HCT116 (cell line): ENCODE measurements around the gene NAPSA.

Experiments used
- ATF3 ChIP-seq: IDR thresholded peaks from 2 replicates; pipeline ENCODE4 v1.6.1; 2012
- CTCF ChIP-seq, 3 experiments: fragments of 200-600 bp in 1 of 3; sonication (generic) in 1 of 3; IDR thresholded peaks in 2 of 3; conservative IDR thresholded peaks in 1 of 3; 2 replicates each; pipeline ENCODE4 v1.5.1; 2012 to 2017; ENCODE audit warnings: low read depth in 2 of 3, low read length in 2 of 3, antibody characterized with exemption in 1 of 3, borderline replicate concordance in 1 of 3, control low read depth in 1 of 3, mild to moderate bottlenecking in 1 of 3, mixed read lengths in 1 of 3, mixed run types in 1 of 3, moderate library complexity in 1 of 3; ENCODE audit not compliant: insufficient read depth in 1 of 3
- EZH2 ChIP-seq: fragments of 200-600 bp; sonication (generic); IDR thresholded peaks from 2 replicates; pipeline ENCODE4 v1.6.1; 2017; ENCODE audit warnings: antibody characterized with exemption, mixed run types
- EZH2phosphoT487 ChIP-seq: fragments of 200-600 bp; IDR thresholded peaks from 2 replicates; pipeline ENCODE4 v1.6.1; 2018; ENCODE audit warnings: antibody characterized with exemption, borderline replicate concordance
- MAX ChIP-seq: IDR thresholded peaks from 2 replicates; pipeline ENCODE4 v1.6.1; 2012
- POLR2A ChIP-seq: IDR thresholded peaks from 2 replicates; pipeline ENCODE4 v1.7.0; 2011; ENCODE audit warnings: borderline replicate concordance; ENCODE audit not compliant: insufficient read depth, insufficient read length; ENCODE audit errors: extremely low read depth
- POLR2AphosphoS5 ChIP-seq: IDR thresholded peaks from 2 replicates; pipeline ENCODE4 v1.6.1; 2011; ENCODE audit warnings: mild to moderate bottlenecking, low read depth, low read length, moderate library complexity
- RAD21 ChIP-seq: IDR thresholded peaks from 2 replicates; pipeline ENCODE4 v1.6.1; 2012; ENCODE audit warnings: low read depth, mild to moderate bottlenecking
- REST ChIP-seq: IDR thresholded peaks from 2 replicates; pipeline ENCODE4 v1.6.1; 2012; ENCODE audit warnings: low read depth
- SP1 ChIP-seq: IDR thresholded peaks from 2 replicates; pipeline ENCODE4 v1.6.1; 2012; ENCODE audit warnings: low read depth
- ZNF274 ChIP-seq: fragments of 200-500 bp; sonication (Bioruptor generic); IDR thresholded peaks from 2 replicates; pipeline ENCODE4 v1.6.1; 2014; ENCODE audit warnings: mild to moderate bottlenecking, low read depth, low read length, inconsistent platforms

DNA sequence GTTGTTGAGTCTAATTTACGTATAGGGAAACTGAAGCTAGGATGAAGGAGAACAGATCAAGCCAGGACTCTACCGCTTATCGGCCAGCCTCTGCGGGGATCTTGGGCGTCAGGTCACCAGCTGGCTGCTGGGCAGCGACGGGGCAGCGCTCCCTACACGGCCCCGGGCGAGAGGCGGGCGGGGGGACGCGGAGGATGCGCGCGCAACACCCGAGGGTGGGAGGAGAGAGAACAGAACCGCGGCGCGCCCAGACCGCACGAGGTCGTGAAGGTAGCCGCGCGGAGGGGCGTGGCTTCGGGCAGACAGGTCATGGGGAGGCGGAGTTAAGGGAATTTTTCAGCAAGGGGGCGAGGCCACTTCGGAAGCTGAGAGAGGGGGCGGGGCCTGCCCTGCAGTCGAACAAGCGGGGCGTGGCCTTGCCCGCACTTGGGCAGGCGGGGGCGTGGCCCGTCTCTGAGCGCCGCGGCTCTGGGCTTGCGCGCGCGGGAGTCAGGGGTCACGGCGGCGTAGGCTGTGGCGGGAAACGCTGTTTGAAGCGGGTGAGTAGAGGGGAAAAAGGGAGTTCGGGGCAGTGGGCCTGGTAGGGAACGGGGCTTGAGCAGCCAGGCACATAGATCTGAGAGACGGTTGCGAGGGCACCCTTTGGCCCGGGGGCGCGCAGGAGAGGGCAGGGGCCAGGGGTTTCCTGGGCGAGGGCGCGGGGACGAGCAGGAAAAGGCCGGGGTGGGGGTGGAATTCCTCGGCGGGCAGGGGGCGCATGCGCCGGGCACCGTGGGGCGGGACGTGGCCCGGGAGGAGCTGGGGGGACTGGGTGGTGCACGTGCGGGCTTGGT lies 18.6 kb upstream of the NAPSA start, which contains the start of gene POLD1:
- TF ChIP-seq CTCF (IDR thresholded peaks at IDR 0.05 in 2 of 3, conservative IDR thresholded peaks at IDR 0.05 in 1 of 3; ENCODE audit: borderline replicate concordance in 1 of 3, insufficient read depth in 1 of 3, low read depth in 2 of 3, low read length in 2 of 3) (no peak), POLR2A (peak; percentile 89), SP1 (peak; percentile 60), ZNF274 (no peak), REST (no peak), EZH2 (no peak), ATF3 (no peak), MAX (peak; percentile 92), POLR2AphosphoS5 (peak; percentile 83), EZH2phosphoT487 (no peak), RAD21 (no peak)
